H1 (cell line): ENCODE measurements around the gene C6orf163.

ENCODE experiments used
- CTCF ChIP-seq, 3 experiments: IDR thresholded peaks; 1 replicate in 2 of 3; 2 replicates in 1 of 3; pipeline versions ENCODE4 v1.5.1 to v1.6.1; 2011; ENCODE audit warnings: low read length in 3 of 3, mild to moderate bottlenecking in 3 of 3, inconsistent platforms in 2 of 3, low read depth in 1 of 3, moderate library complexity in 1 of 3; ENCODE audit not compliant: insufficient read depth in 1 of 3; ENCODE audit errors: control extremely low read depth in 1 of 3
- EP300 ChIP-seq, 2 experiments: IDR thresholded peaks; 1 replicate in 1 of 2; 2 replicates in 1 of 2; pipeline ENCODE4 v1.6.1; 2011 to 2012; ENCODE audit warnings: low read depth in 2 of 2, low read length in 2 of 2, mild to moderate bottlenecking in 2 of 2, borderline replicate concordance in 1 of 2, inconsistent platforms in 1 of 2, moderate library complexity in 1 of 2
- EZH2 ChIP-seq: fragments of 200-600 bp; sonication (generic); IDR thresholded peaks from 2 replicates; pipeline ENCODE4 v1.7.1; 2012; ENCODE audit warnings: low read depth, mild to moderate bottlenecking, moderate library complexity, low read length, inconsistent platforms; ENCODE audit not compliant: severe bottlenecking
- JUN ChIP-seq: IDR thresholded peaks from 2 replicates; pipeline ENCODE4 v1.6.1; 2011; ENCODE audit warnings: low read depth, mild to moderate bottlenecking, improper control_type of control experiment, low read length
- JUND ChIP-seq: IDR thresholded peaks from 2 replicates; pipeline ENCODE4 v1.6.1; 2011; ENCODE audit warnings: mild to moderate bottlenecking, improper control_type of control experiment, low read length
- SP2 ChIP-seq: IDR thresholded peaks from 2 replicates; pipeline ENCODE4 v1.6.1; 2012; ENCODE audit warnings: mild to moderate bottlenecking, low read length, inconsistent platforms

GRCh38 chr6:87356181-87356580, 11.6 kb downstream of the C6orf163 start:
- TF ChIP-seq EZH2 (no peak), SP2 (no peak), CTCF (IDR thresholded peaks at IDR 0.05; ENCODE audit: control extremely low read depth in 1 of 3, insufficient read depth in 1 of 3, low read depth in 1 of 3, low read length in 3 of 3) (no peak), EP300 (IDR thresholded peaks at IDR 0.05; ENCODE audit: borderline replicate concordance in 1 of 2, low read depth in 2 of 2, low read length in 2 of 2) (no peak), JUND (no peak), JUN (no peak)
